Stimulated activated CD4-positive, alpha-beta T cell treated with anti-CD3 and anti-CD28 coated beads, Interleukin-15, amount 100 ng/mL, for 24 hours (primary cell): Measurements from ENCODE around the gene C20orf173.
"Not testable (repeated sequence)": the region's sequence is repeated elsewhere in the genome, so short reads cannot be mapped to it uniquely, and the experiment has no call there.

ENCODE experiments used
- DNase-seq: peaks from one replicate; pipeline ENCODE4 v3.0.0-alpha.2; 2020

The C20orf173 gene

GRCh38 chr20:35529552-35529951 is at the start of gene C20orf173:
Gene C20orf173, minus strand, starts transcription at chr20:35529652. Its CDS starts 279 bp downstream, at chr20:35529373.
- no peak for DNase-seq

DNA sequence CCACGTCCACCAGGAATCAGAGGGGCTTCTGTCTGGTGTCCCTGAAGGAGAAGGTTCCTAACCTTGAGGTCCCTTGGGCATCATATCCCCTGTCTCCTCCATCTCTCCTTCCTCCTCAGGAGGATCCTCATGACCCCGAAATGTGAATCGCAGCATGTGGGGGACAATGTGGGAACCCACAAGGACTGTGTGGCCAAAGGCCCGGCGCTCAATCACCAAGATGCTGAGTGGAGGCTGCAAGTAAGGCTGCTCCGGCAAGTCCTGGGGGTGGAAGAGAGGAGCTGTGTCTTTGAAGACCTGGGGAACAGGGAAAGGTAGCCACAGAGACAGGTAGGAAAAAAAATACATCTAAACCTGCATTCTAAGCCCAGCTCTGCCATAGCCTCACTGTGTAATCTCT is 49.7 kb upstream of the C20orf173 start:
- no peak for DNase-seq

DNA sequence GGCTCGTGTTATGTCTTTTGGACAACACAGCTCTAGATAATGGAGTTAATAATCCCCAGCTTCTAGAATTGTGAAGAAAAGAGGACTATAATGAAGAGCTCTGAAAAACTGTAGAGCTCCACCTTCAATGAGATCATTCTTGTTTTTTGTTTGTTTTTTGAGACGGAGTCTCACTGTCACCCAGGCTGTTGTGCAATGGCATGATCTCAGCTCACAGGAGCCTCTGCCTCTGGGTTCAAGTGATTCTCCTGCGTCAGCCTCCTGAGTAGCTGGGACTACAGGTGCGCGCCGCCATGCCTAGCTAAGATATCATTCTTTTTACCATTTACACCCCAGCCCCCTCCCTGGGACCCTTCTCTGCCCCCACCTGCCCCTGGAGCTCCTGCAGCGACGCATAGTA is 49.0 kb upstream of the C20orf173 start:
- no peak for DNase-seq

GRCh38 chr20:35576816-35577215 is 47.4 kb upstream of the C20orf173 start:
- DNase-seq, result no peak

DNA sequence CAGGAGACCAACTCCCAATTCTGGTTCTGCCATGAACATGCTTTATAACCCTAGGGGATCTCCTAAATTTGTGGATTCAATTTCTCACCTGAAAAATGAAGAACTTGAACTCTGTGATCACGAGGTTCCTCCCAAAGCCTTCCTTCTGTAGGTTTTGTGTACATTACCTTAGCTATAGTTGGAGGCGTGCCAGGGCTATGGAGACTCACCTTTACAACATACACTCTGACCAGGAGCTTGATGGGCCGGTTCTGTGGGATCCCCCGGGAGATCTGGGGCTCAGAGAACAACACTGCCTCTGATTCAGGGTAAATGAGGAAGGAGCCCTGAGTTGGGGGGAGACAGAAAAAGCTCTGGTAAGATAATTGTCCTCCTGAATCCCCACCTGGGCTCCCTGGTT is 46.5 kb upstream of the C20orf173 start:
- no peak for DNase-seq

- no peak for DNase-seq
Observed at GRCh38 chr20:35572838-35573237, 43.4 kb upstream of the C20orf173 start.

DNA sequence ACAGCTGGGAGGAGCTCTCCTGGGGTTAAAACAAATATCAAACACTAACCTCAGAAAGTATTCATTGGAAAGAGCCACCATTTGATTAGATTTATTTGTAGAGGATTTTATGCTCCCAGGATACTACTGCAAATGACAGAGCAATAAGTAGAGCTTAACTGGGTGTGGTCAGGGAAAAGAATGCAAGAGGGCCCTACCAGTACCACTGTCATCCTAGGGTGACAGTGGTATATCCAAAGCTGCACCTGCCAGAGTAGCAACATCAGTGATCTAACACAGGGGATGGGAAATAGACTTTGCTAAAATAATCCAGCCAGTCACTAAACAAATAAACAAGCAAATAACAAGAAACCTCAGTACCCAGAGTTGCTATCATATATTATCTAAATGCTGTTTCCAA is 42.1 kb upstream of the C20orf173 start:
- DNase-seq, result no peak

DNA sequence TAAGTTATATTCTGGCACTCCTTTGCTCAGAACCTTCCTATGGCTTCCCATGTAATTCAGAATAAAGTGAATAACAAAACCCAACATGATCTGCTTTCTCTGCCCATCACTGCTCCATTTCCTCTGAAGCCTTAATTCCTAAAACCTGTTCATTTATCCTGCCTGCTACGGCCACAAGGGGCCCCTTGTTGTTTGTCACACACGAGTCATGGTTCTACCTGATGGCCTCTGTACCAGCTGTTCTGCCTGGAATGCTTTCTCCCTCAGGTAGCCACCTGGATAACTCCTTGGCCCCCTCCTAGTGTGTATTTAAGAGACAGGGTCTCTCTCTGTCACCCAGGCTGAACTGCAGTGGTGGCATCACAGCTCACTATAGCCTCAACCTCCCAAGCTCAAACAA is 39.2 kb upstream of the C20orf173 start:
- no peak for DNase-seq

GRCh38 chr20:35564905-35565304 is 35.5 kb upstream of the C20orf173 start:
- DNase-seq, result no peak

DNA sequence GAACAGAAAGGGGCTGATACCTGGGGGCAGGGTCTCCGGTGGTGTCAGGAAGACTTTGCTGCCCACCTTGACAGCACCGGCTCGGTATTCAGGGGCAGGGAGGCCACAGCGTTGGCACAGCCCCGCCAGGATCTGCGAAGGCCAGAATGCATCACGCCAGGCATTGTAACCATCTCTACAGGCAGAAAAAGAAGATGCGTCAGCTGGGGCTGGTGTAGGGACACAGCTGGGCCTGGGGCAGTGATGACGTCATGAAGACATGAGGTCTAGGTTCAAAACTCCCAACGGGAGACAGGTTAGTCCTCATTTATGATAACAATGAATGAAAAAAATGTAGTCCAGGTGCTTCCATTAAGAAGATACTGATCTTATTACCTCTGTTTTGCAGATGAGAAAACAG is 34.4 kb upstream of the C20orf173 start:
- DNase-seq, result no peak

DNA sequence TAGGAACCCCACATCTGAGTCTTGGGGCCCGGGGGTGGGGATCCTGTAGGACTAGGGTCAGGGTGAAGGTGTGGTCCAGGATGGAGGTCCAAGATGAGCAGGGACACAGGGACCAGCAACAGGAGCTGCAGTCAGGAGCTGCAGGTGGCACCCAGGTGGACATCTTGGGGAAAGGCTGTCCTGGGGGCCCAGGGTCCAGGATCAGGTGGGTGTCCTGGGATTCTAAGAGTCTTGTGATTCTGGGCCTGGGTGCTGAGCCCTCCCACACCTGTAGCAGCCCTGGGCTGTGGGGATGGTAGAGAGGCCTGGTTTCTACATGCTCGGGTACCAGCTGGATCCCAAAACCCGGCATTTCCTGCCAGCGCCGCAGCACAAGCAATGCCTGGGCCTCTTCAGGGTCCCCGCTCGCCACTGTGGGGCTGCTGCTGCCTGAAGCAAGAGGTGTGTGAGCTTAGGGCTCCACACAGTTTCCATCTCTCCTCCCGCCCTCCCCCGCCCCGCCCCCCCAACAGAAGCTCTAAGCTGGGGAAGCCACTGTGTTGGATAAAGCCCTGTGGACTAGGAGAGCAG is 33.2 kb upstream of the C20orf173 start:
- no peak for DNase-seq

DNA sequence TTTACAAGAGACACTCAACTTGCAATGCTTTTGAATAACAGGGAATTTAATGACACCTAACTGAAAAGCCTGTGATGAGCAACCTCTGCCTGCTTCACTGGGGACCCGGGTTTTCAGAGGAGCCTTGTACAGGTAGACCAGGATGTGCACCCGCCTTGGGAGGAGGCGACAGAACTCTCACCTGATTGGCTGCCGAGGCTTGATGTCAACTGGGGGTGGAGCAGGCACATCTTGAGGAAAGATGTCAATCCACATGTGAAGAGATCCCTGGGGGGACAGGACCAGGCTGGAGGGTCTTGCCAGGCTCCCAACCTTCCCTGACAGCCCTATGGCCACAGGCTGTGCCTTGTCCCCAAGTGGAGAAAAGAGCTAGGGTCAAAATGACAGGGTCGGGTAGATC is 32.2 kb upstream of the C20orf173 start:
- DNase-seq, result no peak

DNA sequence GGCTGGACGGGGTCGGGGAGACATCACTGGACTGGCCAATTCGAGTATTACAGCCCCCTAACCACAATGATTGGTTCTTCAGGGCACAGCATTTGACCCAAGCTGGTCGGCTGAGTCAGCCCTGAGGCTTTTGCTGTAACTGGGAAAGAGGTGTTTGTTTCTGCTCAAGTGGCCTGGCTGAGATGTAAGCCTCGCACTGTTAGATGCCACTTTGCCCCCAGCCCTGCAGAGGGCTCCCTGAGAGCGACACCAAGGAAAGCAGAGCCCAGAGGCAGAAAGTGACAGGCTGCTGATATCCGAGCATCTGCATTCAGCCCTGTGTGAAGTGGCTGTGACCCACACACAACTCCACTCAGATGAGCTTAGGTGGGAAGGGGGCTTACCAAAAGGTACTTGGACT is 31.8 kb upstream of the C20orf173 start:
- DNase-seq, result peak; percentile 15

DNA sequence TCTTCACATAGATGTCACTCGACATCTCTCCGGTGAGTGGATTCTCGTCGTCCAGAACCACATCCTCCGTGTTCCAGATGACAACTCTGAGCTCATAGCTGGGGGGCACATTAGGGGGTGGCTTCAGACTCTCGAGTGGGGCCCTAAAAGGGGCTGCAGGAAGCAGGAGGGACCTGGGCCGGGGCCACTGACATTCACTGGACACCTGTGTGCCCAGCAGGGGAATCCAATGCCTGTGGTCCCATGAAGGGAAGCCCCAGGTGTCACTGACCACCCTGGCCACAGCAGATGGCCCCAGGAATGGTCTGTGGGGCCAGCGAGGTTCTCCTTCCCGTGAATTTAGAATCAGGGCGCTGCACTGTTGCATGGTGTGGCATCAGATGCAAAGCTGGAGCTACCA is 31.1 kb upstream of the C20orf173 start:
- no peak for DNase-seq

GRCh38 chr20:35560105-35560511 is 30.7 kb upstream of the C20orf173 start:
- DNase-seq, result no peak

GRCh38 chr20:35559042-35559693 is 29.7 kb upstream of the C20orf173 start:
- no peak for DNase-seq

DNA sequence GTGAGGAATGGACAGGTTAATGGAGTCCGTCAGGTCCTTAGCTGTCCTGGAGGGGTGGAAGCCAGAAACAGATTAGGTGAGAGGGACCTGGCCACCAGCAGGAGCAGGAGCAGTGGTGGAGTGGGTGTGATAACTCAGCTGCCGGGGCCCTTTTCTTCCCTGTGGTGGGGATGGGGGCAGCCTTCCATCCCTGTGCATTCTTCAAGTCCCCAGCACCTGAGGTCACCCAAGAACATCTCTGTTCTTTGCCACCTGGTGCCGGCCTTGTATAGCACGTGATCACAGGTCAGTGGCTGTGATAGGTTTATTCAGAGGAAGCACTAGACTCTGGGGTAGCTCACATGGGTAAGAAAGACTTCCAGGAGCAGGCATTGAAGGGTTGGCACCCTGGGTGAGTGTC is 29.0 kb upstream of the C20orf173 start:
- DNase-seq, result no peak

- no peak for DNase-seq
Observed at GRCh38 chr20:35556871-35557270, 27.4 kb upstream of the C20orf173 start.

GRCh38 chr20:35555951-35556645 is 26.6 kb upstream of the C20orf173 start:
- no peak for DNase-seq

GRCh38 chr20:35555461-35555860 is 26.0 kb upstream of the C20orf173 start:
- DNase-seq, result not testable (repeated sequence)

GRCh38 chr20:35552914-35553313 is 23.5 kb upstream of the C20orf173 start:
- no peak for DNase-seq

GRCh38 chr20:35551503-35551902 is 22.1 kb upstream of the C20orf173 start:
- DNase-seq, result no peak

DNA sequence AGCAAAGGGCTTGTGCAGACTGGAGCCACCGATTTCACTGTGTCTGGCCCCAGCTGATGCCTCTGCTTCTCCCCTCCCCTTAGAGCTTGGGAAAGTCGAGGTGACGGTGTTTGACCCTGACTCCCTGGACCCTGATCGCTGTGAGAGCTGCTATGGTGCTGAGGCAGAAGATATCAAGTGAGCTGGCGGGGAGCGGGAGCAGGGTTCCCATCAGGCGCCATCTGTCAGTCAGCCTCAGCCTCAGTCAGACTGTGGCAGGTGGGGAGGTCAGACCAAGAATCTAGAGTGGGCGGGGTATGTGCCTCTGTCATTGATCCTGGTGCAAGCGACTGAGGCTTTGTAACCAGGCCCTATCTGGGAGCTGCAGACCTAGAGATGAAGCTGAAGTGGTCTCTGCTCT is 17.9 kb upstream of the C20orf173 start:
- no peak for DNase-seq

DNA sequence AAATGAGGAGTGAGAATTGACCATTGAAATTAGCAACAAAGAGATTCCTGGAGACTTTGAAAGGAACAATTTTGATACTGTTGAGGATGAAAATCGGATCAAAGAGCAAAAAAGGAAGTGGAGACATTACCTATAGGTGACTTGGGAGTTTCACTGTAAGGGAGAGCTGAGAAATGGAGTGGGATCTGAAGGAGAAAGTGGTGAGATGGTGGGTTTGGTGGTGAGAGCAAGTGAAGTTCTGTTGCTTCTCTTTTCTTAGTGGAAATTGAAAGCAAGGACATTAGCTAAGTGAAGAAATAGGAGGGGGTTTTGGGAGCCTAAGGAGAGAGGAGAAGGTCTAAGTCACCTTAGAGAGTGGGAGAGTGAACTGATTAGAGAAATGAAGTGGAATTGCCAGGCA is 16.7 kb upstream of the C20orf173 start:
- DNase-seq, result no peak

DNA sequence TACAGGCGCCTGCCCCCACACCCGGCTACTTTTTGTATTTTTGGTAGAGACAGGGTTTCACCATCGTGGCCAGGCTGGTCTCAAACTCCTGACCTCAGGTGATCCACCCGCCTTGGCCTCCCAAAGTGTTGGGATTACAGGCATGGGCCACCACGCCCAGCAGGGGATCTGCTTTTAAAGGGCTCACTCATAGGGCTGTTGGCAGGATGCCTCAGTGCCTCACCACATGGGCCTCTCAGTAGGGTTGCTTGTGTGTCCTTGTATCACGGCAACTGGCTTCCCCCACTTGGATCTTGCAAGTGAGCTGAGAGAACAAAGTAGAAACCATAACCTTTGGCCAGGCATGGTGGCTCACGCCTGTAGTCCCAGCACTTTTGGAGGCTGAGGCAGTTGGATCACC is 15.5 kb upstream of the C20orf173 start:
- DNase-seq, result not testable (repeated sequence)
